ENCODE measurements around the gene CELF3.

DNA sequence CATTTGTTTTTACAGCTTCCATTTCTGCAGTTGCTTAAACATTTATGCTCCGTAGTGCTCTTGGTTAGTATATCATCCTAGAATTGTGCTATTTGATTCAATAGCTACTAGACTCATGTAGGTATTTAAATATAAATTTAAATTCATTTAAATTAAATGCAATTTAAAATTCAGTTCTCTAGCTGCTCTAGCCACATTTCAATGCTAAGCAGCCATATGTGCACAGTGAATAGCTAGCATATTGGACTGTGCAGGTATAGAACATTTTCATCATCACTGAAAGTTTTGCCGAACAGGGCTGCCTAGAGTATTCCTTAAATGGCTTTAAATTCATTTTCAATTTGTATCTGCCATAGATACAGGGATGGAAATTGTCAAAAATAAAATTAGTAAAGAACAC, 32.5 kb downstream of the CELF3 start:
- no peak for TF ChIP-seq POLR2AphosphoS5 (IDR thresholded peaks at IDR 0.05; ENCODE audit: low read depth, low read length)
- TF ChIP-seq, protein P1, sequence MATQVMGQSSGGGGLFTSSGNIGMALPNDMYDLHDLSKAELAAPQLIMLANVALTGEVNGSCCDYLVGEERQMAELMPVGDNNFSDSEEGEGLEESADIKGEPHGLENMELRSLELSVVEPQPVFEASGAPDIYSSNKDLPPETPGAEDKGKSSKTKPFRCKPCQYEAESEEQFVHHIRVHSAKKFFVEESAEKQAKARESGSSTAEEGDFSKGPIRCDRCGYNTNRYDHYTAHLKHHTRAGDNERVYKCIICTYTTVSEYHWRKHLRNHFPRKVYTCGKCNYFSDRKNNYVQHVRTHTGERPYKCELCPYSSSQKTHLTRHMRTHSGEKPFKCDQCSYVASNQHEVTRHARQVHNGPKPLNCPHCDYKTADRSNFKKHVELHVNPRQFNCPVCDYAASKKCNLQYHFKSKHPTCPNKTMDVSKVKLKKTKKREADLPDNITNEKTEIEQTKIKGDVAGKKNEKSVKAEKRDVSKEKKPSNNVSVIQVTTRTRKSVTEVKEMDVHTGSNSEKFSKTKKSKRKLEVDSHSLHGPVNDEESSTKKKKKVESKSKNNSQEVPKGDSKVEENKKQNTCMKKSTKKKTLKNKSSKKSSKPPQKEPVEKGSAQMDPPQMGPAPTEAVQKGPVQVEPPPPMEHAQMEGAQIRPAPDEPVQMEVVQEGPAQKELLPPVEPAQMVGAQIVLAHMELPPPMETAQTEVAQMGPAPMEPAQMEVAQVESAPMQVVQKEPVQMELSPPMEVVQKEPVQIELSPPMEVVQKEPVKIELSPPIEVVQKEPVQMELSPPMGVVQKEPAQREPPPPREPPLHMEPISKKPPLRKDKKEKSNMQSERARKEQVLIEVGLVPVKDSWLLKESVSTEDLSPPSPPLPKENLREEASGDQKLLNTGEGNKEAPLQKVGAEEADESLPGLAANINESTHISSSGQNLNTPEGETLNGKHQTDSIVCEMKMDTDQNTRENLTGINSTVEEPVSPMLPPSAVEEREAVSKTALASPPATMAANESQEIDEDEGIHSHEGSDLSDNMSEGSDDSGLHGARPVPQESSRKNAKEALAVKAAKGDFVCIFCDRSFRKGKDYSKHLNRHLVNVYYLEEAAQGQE (IDR thresholded peaks at IDR 0.05; ENCODE audit: insufficient read depth in 1 of 2, low read depth in 2 of 2, low read length in 2 of 2) = no peak
- no peak for TF ChIP-seq TAF1 (IDR thresholded peaks at IDR 0.05; ENCODE audit: borderline replicate concordance, insufficient read depth, low read length)
- TF ChIP-seq SIN3A (IDR thresholded peaks at IDR 0.05; ENCODE audit: borderline replicate concordance, insufficient read depth, low read length) = no peak

Measured in PFSK-1 (cell line).